GM18508 (cell line): ENCODE measurements around the gene GPRC5A.

Experiments
- ATAC-seq: cut with Tn5 transposase; IDR thresholded peaks from one replicate; pipeline ENCODE4 v1.9.1; 2021; ENCODE audit warnings: moderate number of reproducible peaks; ENCODE audit not compliant: insufficient read depth, unreplicated experiment

The GPRC5A gene

GRCh38 chr12:12883369-12884001 is 7.9 kb upstream of the GPRC5A start:
- no peak for ATAC-seq

- ATAC-seq, result no peak
Measured at GRCh38 chr12:12885096-12885792, 6.1 kb upstream of the GPRC5A start.

GRCh38 chr12:12887471-12887870 is 3.9 kb upstream of the GPRC5A start:
- no peak for ATAC-seq

GRCh38 chr12:12889701-12890100 is 1.7 kb upstream of the GPRC5A start:
- no peak for ATAC-seq

GRCh38 chr12:12890543-12891079 is 751 bp upstream of the GPRC5A start:
- peak; percentile 54 for ATAC-seq

DNA sequence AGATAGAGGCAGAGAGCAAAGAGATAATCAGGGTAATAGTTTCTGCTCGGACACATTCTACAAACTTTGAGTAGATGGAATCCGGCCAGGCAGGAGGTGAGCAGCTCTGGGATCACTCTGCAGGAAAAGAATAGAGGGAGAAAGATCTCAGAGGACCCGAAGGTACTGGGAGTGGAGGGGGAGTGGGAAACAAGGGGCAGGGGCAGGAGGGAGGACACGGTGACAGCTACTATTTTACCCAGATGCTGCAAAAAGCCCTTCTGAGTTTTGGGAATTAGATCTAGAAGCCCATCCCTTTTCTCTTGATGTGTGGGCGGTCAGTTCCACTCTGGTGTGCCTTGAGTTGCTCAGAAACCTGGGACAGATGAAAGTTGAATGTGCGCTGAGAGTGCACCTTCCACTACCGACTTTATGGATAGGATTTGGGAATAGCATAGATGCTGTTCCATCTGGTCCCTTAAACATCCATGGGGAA is 556 bp downstream of the GPRC5A start:
- no peak for ATAC-seq

GRCh38 chr12:12892681-12893141 is 1.3 kb downstream of the GPRC5A start:
- no peak for ATAC-seq

DNA sequence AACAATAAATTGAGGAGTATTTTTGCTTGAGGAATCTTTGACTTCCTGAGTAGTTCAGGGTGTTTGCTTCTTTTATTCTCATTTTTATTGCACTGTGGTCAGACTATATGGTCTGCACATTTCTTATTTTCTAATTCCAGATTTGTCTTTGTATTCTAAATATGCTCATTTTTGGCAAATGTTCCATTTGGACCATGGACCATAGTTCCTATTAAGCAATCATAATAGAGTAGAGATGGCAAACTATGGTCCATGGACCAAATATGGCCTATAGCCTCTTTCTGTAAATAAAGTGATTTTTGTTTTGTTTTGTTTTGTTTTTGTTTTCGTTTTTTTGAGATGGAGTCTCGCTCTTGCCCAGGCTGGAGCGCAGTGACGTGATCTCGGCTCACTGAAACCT is 2.1 kb downstream of the GPRC5A start:
- no peak for ATAC-seq

DNA sequence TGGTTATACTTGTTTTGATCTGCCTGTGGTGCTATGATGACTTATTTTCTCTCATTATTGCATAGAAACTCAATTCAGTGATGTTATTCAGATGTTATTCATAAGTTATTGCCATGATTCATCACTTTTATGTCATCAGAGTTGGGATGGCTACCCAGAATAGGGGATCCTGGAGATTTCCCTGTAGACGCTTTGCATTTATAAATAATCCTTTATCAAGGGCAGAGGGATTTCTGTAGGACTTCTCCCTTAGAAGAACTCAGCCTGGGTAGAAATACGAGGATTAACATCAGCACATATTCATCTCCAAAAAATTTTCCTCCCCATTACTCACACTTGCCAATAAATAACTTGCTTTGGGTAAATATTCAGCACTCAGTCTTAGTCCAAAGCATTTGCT is 4.9 kb downstream of the GPRC5A start:
- ATAC-seq, result no peak

DNA sequence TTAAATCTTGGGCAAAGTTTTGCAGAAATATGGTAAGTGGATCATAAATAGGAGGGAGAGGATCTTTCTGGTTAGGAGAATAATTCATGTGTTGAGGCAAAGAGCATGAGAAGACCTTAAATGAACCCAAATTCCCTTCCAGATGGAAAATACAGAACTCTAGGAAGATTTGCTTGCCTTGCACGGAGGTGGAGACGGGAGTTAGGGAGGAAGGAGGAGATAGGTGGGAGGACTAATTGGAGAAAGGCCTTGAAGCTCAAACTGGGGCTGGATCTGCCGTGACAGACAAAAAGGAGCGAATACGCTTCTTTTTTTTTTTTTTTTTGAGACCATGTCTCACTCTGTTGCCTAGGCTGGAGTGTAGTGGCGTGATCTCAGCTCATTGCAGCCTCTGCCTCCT is 5.9 kb downstream of the GPRC5A start:
- no peak for ATAC-seq

DNA sequence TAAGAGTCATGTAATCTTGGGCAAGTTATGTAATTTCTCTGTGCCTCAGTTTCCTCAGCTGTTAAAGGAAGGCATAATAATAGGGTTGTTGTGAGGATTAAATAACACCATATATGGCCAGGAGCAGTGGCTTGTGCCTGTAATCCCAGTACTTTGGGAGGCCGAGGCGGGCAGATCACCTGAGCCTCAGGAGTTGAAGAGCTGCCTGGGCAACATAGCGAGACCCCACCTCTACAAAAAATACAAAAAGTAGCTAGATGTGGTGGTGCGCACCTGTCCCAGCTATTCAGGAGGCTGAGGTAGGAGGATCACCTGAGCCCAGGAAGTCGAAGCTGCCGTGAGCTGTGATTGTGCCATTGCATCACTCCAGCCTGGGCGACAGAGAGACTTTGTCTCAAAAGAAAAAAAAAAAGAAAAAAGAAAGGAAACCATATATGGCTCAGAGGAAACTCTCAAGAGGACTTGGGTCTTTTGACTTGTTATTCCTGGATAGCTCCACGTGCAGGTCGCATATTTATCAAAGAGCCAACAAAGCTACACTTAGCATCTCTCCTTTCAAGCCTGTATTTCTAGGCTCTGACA is 6.9 kb downstream of the GPRC5A start:
- no peak for ATAC-seq

DNA sequence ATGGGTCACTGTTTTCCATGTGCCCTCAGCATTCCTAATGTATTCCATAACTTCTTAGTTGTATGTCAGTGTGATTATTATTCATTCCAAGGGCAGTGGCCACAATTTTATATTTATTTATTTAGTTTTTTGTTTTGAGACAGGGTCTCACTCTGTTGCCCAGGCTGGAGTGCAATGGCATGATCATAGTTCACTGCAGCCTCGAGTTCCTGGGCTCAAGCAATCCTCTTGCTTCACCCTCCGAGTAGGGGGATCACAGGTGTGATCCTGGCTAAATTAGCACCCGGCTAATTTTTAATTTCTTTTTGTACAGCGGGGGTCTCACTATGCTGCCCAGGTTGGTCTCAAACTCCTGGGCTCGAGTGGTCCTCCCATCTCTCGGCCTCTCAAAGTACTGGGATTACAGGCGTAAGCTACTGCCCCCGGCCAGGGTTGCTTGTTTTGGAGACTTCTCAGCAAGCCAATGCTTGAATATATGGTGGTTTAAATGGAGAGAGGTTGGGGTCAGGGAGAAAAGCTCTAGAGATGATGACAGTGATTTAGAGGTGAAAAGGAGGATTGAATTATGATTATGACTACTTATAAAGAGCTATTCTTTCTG is 7.6 kb downstream of the GPRC5A start:
- no peak for ATAC-seq

DNA sequence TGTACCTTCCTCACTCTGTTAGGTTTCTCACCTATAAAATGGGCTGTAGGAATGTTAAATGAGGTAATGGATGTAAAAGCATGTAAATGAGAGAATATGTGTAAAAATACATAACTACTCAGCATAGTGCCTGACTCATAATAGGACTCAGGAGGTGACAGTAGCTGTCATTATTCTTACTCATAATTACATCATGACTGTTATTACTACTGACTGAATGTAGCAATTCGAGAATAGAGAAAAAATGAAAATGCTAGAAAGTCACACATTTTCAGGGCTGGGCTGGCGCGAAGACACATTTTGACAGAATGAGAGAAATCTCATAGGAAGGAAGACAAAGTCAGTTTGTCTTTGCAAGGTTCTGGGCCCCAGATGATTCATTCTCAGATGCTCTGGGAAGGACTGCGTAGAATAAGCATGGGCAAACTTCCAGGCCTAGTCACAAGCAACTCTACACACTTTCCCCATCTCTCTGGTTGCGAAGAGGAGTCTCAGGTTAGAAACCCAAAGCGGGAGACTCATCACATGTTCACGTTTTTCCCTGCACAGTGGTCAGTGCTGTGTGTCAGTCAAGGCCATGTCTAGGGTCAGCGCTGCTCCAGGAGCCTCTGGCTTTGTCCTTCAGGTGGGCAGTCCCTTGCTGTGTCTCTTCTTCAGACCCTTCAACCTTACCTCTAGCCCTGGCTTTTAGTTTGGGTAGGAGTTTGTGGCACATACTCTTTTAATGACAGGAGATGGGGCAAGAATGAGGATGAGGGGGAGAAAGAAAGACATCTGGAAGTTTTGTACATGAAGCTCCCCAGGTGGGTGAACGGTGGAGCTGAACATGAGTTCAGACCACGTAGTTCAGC is 8.4 kb downstream of the GPRC5A start:
- peak; percentile 72 for ATAC-seq

- no peak for ATAC-seq
Measured at GRCh38 chr12:12900786-12901157, 9.4 kb downstream of the GPRC5A start.

- ATAC-seq, result no peak
Measured at GRCh38 chr12:12901158-12901791, 9.9 kb downstream of the GPRC5A start.

DNA sequence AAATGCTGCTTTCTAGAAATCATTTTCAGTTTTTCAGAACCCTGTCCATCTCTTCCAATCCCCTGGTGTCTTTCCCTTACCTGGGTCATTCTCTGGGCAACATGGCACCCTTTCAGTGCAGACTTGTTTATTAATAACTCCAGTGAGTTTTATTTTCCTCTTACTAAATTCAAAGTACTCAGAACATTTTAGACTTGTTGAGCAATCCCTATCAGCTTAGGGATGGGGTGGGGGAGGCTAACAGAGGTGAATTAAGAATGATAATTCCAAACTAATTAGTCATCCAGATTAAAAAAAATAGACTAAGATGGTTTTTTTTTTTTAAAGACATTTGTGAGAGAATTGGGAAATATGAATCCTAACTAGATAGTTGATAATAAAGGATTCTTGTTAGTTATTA is 10.7 kb downstream of the GPRC5A start:
- no peak for ATAC-seq

DNA sequence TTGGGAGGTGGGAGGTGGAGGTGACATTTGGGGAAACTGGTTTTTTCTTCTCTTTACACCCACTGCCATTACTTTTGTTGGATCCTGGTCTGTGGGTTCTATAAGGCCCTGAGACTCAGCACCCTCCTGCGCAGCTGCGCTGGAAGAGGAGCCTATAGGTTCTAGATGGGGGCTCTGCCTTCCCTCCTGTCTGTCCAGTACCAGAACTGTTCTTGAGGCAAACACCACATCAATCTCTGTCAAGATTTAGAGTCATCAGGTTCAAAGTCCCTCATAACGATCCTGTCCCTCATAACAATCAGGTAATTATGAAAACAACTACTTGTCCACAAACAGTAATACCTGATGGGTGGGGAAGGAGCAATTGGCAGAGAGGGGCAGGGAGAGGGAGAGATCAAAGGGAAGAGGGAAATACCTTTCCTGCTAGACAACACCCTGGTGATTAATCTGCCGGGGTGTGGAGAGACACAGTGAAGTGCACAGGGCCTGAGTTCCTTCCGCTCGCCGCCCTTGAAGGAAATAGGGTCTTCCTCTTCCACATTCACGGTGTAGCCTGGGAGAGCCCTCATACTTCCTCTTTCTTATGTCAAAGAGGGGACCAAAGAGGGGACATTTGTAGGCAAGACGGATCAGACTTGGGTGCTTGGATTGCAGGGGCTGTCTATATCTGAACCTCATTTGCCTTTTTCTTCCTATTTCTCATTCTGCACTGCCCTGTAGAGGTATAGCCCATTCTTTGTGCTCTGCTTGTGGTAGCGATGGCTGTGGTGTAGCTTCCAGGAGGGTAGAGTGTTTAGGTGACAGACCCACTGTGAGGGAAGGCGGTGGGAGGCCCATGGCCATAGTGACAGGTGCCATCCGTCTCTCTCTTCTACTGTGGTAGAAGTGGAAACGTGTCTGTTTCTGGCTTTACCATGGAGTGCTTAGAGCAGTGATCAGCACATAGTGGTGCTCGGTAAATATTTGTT is 12.6 kb downstream of the GPRC5A start:
- no peak for ATAC-seq

GRCh38 chr12:12907552-12907951 is 16.2 kb downstream of the GPRC5A start:
- ATAC-seq, result no peak

GRCh38 chr12:12908252-12908651 is 16.9 kb downstream of the GPRC5A start:
- no peak for ATAC-seq
